CD4-positive, alpha-beta memory T cell (primary cell): ENCODE data around the gene HAP1. TPM values are rescaled to one million over a fixed set of nuclear protein-coding genes. Genes with fewer than 3 reads are reported as not detected.

ENCODE experiments used
- CTCF ChIA-PET: fragments of 350-600 bp; sonication (Branson Sonifier 250); formaldehyde crosslinking; loops from one replicate; lab custom pipeline; 2021; ENCODE audit warnings: inconsistent platforms; ENCODE audit not compliant: partially characterized antibody; lab: Charles Lee
- POLR2A ChIA-PET: fragments of 350-600 bp; sonication (Branson Sonifier 250); formaldehyde crosslinking; loops from one replicate; lab custom pipeline; 2021; ENCODE audit not compliant: partially characterized antibody; lab: Charles Lee
- DNase-seq, 5 donors: peaks; one replicate each; pipeline versions ENCODE4 v3.0.0 to v3.0.0-alpha.2; 2020 to 2022; ENCODE audit warnings: mixed read lengths in 1 of 5
- H3K27ac ChIP-seq: one replicate; pipeline ENCODE4 v1.7.0; 2013; ENCODE audit warnings: low read depth, low read length
- H3K27me3 ChIP-seq: 2 replicates; pipeline ENCODE4 v1.7.0; 2013; ENCODE audit warnings: mild to moderate bottlenecking, low read length, moderate library complexity; ENCODE audit not compliant: insufficient read depth
- H3K36me3 ChIP-seq: 2 replicates; pipeline ENCODE4 v1.7.0; 2013; ENCODE audit warnings: mild to moderate bottlenecking, low read length, moderate library complexity; ENCODE audit not compliant: insufficient read depth
- H3K4me1 ChIP-seq: 2 replicates; pipeline ENCODE4 v1.7.0; 2013; ENCODE audit warnings: mild to moderate bottlenecking, low read length, moderate library complexity; ENCODE audit not compliant: insufficient read depth
- H3K4me3 ChIP-seq, 2 donors: one replicate each; pipeline ENCODE4 v1.7.0; 2013; ENCODE audit warnings: low read length in 2 of 2, mild to moderate bottlenecking in 1 of 2
- H3K9me3 ChIP-seq, 2 donors: one replicate each; pipeline ENCODE4 v1.7.0; 2013; ENCODE audit warnings: low read length in 2 of 2, control low read depth in 1 of 2; ENCODE audit not compliant: control insufficient read depth in 1 of 2
- H3K27ac Mint-ChIP-seq, 7 donors: one replicate each; pipeline ENCODE4 v1.8.0; 2020 to 2021; ENCODE audit warnings: mixed read lengths in 7 of 7, mild to moderate bottlenecking in 6 of 7, inconsistent platforms in 3 of 7, moderate library complexity in 3 of 7
- H3K27me3 Mint-ChIP-seq, 2 donors: one replicate each; pipeline ENCODE4 v1.8.0; 2020 to 2021; ENCODE audit warnings: mixed read lengths in 2 of 2
- H3K36me3 Mint-ChIP-seq, 2 donors: one replicate each; pipeline ENCODE4 v1.8.0; 2020 to 2021; ENCODE audit warnings: mixed read lengths in 2 of 2, inconsistent platforms in 1 of 2, mild to moderate bottlenecking in 1 of 2
- H3K4me1 Mint-ChIP-seq, 4 donors: one replicate each; pipeline ENCODE4 v1.8.0; 2020 to 2021; ENCODE audit warnings: mixed read lengths in 4 of 4, mild to moderate bottlenecking in 1 of 4
- H3K4me3 Mint-ChIP-seq, 8 donors: one replicate each; pipeline ENCODE4 v1.8.0; 2020 to 2021; ENCODE audit warnings: mixed read lengths in 8 of 8, mild to moderate bottlenecking in 7 of 8, moderate library complexity in 6 of 8, inconsistent platforms in 3 of 8
- H3K9me3 Mint-ChIP-seq, 8 donors: one replicate each; pipeline ENCODE4 v1.8.0; 2020 to 2021; ENCODE audit warnings: mixed read lengths in 8 of 8, mild to moderate bottlenecking in 5 of 8, inconsistent platforms in 3 of 8, moderate library complexity in 1 of 8
- intact Hi-C: fragments of 100-400 bp; cut with micrococcal nuclease; formaldehyde crosslinking; loops from one replicate; pipeline ENCODE4 v1.15.1; 2023
- polyA plus RNA-seq, 2 donors: library from polyadenylated mRNA; unstranded; fragments of 300-500 nt; fragmentation: Illumina TruSeq; gene quantifications; one replicate each; pipeline ENCODE4 v1.2.3, GENCODE V29; 2021
- total RNA-seq, 2 experiments: library from RNA; stranded (reverse); gene quantifications; one replicate each; pipeline ENCODE4 v1.2.3, GENCODE V29; 2021

The HAP1 gene
- total RNA-seq (under 1 TPM; 0.29 to 0.33 TPM), polyA plus RNA-seq (not detected)

GRCh38 chr17:41734139-41734948, at the start of gene HAP1:
Gene HAP1 (minus strand): TSS chr17:41734643. CDS start chr17:41734634, 9 bp downstream.
- ChIA-PET CTCF (interaction anchor here (0.5 to 4.4 kb wide), 2 partner anchors 66 to 813 kb away, joined by 4 to 47 read pairs; no protein-coding TSS in a partner anchor), POLR2A (interaction anchor here (0.9 kb wide), 1 partner anchor 77 kb away, joined by 3 read pairs; the partner anchor contains the start of gene P3H4)
- peak in 1 of 5 donors; percentile 14 for DNase-seq
- Mint-ChIP-seq H3K9me3 (no peaks in the 10 kb centered on the region), H3K4me3 (peak within 1 kb of the TSS; percentile 26 to 76 (median 46)), H3K4me1 (peaks cover 2 to 9% (median 8%) of the 10 kb centered on the region in 4 donors), H3K27me3 (peaks cover 31 to 32% of the 10 kb centered on the region in 2 donors), H3K27ac (peak within 1 kb of the TSS in 1 of 7 donors; percentile 80), H3K36me3 (no peaks in the 10 kb centered on the region)
- intact Hi-C loops = no loop called here
- peaks cover 12% of the 10 kb centered on the region for H3K27me3 ChIP-seq
- no peak within 1 kb of the TSS for H3K27ac ChIP-seq
- H3K36me3 ChIP-seq = no peaks in the 10 kb centered on the region
- H3K4me1 ChIP-seq = peaks cover 15% of the 10 kb centered on the region
- H3K4me3 ChIP-seq = peak within 1 kb of the TSS in 1 of 2 donors; percentile 19
- no peaks in the 10 kb centered on the region for H3K9me3 ChIP-seq

DNA sequence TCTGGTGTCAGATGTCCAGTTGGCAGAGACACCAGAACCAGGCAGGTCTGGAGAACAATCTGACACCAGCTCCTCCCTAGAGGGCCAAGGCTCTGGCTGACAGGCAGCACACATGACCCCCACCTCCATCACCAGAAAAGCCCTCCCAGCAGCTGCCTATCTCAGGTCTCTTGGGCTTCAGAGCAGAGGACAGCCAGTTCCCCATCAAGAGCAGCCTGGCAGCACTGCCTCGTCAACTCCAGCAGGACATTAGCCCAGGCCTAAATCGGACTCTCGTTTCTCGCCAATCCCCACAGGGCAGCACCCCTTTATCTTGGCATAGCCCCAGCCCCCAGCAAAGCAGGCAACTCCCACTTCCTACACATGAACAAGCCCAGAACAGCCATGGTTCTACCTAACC, 47.7 kb upstream of the HAP1 start:
- Mint-ChIP-seq H3K4me3 (peak overlapping the region in 1 of 8 donors; percentile 34), H3K27me3 (peaks cover 8 to 29% of the 10 kb centered on the region in 2 donors), H3K9me3 (peaks cover 0 to 3% (median 0%) of the 10 kb centered on the region in 8 donors), H3K27ac (no peak overlapping the region), H3K36me3 (no peaks in the 10 kb centered on the region), H3K4me1 (peaks cover 3 to 14% (median 9%) of the 10 kb centered on the region in 4 donors)
- H3K27me3 ChIP-seq = peaks cover 21% of the 10 kb centered on the region
- POLR2A ChIA-PET = no interaction called here
- H3K36me3 ChIP-seq = no peaks in the 10 kb centered on the region
- no peaks in the 10 kb centered on the region for H3K9me3 ChIP-seq
- no peak overlapping the region for H3K27ac ChIP-seq
- intact Hi-C loops = no loop called here
- DNase-seq = no peak
- peaks cover 18% of the 10 kb centered on the region for H3K4me1 ChIP-seq
- H3K4me3 ChIP-seq = no peak overlapping the region
- CTCF ChIA-PET = no interaction called here

DNA sequence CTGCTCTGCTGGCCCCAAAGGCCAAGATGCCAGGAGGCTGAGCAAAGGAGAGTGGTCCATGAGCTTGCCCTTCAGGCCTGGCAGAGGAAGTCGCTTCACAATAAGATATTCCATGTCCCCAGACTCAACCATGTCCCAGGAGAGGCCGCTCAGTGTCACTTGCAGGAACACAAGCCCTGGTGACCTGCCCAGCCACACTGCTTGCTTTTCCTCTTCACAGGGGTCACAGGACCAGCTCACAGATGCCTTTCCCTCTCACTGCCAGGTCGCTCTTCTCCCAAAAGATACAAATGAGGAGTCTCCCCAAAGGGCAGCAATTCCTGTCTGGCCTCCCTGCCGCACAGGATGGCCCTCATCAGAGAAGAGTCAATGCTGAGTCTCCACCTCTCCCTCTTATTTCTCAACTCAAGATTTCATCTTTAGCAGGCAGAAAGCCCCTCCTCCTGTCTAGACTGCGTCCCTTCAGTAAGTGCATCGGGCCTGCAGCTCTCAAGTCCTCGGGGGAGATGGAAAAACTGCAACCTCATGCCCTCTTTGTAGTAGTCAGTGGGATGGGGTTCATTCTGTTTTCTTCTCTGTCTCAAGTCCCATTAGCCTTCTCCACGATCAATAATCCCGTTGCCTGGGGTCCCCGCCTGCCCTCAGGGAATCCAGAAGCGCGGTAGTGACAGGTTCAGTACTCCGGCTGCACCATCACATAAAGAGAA, 47.1 kb upstream of the HAP1 start:
- H3K4me1 Mint-ChIP-seq = peaks cover 1 to 9% (median 4%) of the 10 kb centered on the region in 4 donors
- H3K9me3 Mint-ChIP-seq = peaks cover 0 to 1% (median 0%) of the 10 kb centered on the region in 8 donors
- H3K4me3 ChIP-seq = no peak overlapping the region
- H3K4me3 Mint-ChIP-seq = no peak overlapping the region
- no peaks in the 10 kb centered on the region for H3K9me3 ChIP-seq
- DNase-seq = no peak
- peaks cover 13% of the 10 kb centered on the region for H3K4me1 ChIP-seq
- H3K27me3 Mint-ChIP-seq = peaks cover 8 to 24% of the 10 kb centered on the region in 2 donors
- no peaks in the 10 kb centered on the region for H3K36me3 Mint-ChIP-seq
- H3K27ac Mint-ChIP-seq = no peak overlapping the region
- H3K27me3 ChIP-seq = peaks cover 21% of the 10 kb centered on the region
- no peak overlapping the region for H3K27ac ChIP-seq
- H3K36me3 ChIP-seq = no peaks in the 10 kb centered on the region
- intact Hi-C loops = no loop called here
- ChIA-PET CTCF (no interaction called here), POLR2A (no interaction called here)

DNA sequence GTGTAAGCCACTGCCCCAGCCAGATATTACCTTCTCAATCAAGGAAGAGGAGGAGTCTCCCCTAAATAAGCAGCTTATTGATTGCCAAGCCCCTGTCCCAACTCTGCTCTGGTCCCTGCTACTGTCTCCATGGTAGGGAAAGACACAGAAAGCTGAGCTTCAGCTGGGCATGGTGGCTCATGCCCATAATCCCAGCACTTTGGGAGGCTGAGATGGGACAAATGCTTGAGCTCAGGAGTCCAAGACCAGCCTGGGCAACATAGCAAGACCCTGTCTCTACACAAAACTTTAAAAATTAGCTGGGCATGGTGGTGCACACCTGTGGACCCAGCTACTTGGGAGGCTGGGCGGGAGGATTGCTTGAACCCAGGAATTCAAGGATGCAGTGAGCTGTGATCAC, 45.5 kb upstream of the HAP1 start:
- Mint-ChIP-seq H3K27me3 (peaks cover 6 to 22% of the 10 kb centered on the region in 2 donors), H3K9me3 (peaks cover 0 to 1% (median 0%) of the 10 kb centered on the region in 8 donors), H3K4me3 (no peak overlapping the region), H3K4me1 (peaks cover 0 to 6% (median under 1%) of the 10 kb centered on the region in 4 donors), H3K27ac (no peak overlapping the region), H3K36me3 (no peaks in the 10 kb centered on the region)
- H3K27ac ChIP-seq = no peak overlapping the region
- H3K27me3 ChIP-seq = peaks cover 11% of the 10 kb centered on the region
- POLR2A ChIA-PET = no interaction called here
- CTCF ChIA-PET = no interaction called here
- intact Hi-C loops = no loop called here
- no peaks in the 10 kb centered on the region for H3K4me1 ChIP-seq
- no peaks in the 10 kb centered on the region for H3K36me3 ChIP-seq
- DNase-seq = no peak
- H3K9me3 ChIP-seq = no peaks in the 10 kb centered on the region
- H3K4me3 ChIP-seq = no peak overlapping the region

GRCh38 chr17:41777574-41778188, 43.2 kb upstream of the HAP1 start:
- H3K27ac Mint-ChIP-seq = no peak overlapping the region
- Histone ChIP-seq H3K27me3 (no peaks in the 10 kb centered on the region), H3K4me3 (no peak overlapping the region), H3K27ac (no peak overlapping the region), H3K9me3 (no peaks in the 10 kb centered on the region), H3K36me3 (no peaks in the 10 kb centered on the region), H3K4me1 (no peaks in the 10 kb centered on the region)
- no peaks in the 10 kb centered on the region for H3K36me3 Mint-ChIP-seq
- H3K4me1 Mint-ChIP-seq = no peaks in the 10 kb centered on the region
- H3K4me3 Mint-ChIP-seq = no peak overlapping the region
- DNase-seq = no peak
- ChIA-PET CTCF (interaction anchor here (1.1 to 1.3 kb wide), 2 partner anchors 9 to 12 kb away, joined by 3 read pairs; partner anchors contain the start of gene JUP), POLR2A (no interaction called here)
- peaks cover 0 to 1% (median 0%) of the 10 kb centered on the region in 8 donors for H3K9me3 Mint-ChIP-seq
- H3K27me3 Mint-ChIP-seq = peaks cover 0 to 15% of the 10 kb centered on the region in 2 donors
- intact Hi-C loops = no loop called here

DNA sequence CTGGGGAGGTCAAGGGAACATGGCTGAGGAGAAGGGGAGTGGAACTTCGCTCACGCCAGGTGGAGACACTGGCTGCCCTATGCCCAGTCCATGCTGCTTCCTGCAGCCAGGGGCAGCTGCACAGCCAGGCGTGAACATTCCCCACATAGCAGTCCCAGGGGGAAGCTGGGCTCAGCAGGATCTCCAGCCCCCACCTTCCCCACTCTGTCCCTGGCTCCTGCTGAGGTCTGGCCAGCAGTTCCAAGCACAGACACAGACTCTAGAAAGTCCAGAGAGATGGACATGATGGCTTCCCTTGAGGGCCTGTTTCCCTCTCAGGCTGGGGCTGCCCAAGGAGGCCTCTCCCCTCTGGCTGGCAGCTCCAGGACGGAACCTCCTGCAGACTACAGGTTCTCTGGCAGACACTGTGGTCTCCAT, 42.7 kb upstream of the HAP1 start:
- ChIA-PET POLR2A (no interaction called here), CTCF (interaction anchor here (1.1 kb wide), 1 partner anchor 11 kb away, joined by 3 read pairs; no protein-coding TSS in a partner anchor)
- Histone ChIP-seq H3K36me3 (no peaks in the 10 kb centered on the region), H3K9me3 (no peaks in the 10 kb centered on the region), H3K27me3 (no peaks in the 10 kb centered on the region), H3K4me1 (no peaks in the 10 kb centered on the region), H3K27ac (no peak overlapping the region), H3K4me3 (no peak overlapping the region)
- Mint-ChIP-seq H3K36me3 (no peaks in the 10 kb centered on the region), H3K27me3 (peaks cover 0 to 10% of the 10 kb centered on the region in 2 donors), H3K27ac (no peak overlapping the region), H3K4me1 (no peaks in the 10 kb centered on the region), H3K4me3 (no peak overlapping the region), H3K9me3 (peaks cover 0 to 1% (median 0%) of the 10 kb centered on the region in 8 donors)
- intact Hi-C loops = no loop called here
- no peak for DNase-seq
